Hindlimb muscle (tissue), 1 donor: ENCODE measurements around the gene DOK6. TPM values are rescaled to one million over a fixed set of nuclear protein-coding genes. Genes with fewer than 3 reads are reported as not detected.
"Not testable (repeated sequence)": the region's sequence is repeated elsewhere in the genome, so short reads cannot be mapped to it uniquely, and the experiment has no call there.

Experiments used
- DNase-seq: peaks from one replicate; pipeline ENCODE4 v3.0.0-alpha.2; 2013
- polyA plus RNA-seq: library from polyadenylated mRNA; unstranded; fragments of 120-200 nt; gene quantifications from one replicate; pipeline ENCODE4 v1.2.1, GENCODE V29; 2013; ENCODE audit not compliant: insufficient read length

Gene DOK6
- polyA plus RNA-seq, 1 donor = 2.9 TPM

DNA sequence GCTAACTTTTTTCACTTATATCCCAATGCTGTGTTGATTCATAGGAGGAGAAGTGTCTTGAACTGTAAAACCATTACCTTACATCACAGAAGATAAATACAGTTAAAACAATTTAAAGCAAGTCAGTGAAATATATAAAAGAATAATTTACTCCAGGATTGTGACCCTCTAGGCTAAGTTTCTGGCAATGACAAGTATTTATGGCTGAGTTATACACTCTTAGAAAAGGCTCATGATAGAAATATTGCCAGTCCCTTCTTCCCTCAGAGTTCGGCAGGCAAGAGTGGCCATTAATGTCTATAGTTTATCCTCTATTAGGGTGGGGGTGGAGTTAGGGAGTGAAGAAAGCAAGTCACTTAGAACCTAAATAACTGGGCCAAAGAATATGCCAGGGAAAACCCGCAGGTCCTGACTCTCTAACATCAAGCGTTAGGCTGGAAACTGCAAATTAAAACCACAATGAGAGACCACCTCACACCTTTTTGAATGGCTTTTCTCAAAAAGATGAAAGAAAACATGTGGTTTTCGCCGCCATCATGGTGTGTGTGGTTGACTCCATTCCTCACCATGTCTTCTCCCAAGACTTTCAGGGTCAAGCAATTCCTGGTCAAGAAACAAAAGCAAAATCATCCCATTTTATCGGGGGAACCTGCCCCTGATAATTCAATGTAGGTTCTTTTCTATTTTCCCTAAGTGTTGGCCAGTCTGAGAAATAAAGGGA is 477.7 kb downstream of the DOK6 start:
- no peak for DNase-seq

GRCh38 chr18:69879051-69879450 is 478.4 kb downstream of the DOK6 start:
- DNase-seq = not testable (repeated sequence)

- no peak for DNase-seq
Observed at GRCh38 chr18:69880083-69880482, 479.4 kb downstream of the DOK6 start.

DNA sequence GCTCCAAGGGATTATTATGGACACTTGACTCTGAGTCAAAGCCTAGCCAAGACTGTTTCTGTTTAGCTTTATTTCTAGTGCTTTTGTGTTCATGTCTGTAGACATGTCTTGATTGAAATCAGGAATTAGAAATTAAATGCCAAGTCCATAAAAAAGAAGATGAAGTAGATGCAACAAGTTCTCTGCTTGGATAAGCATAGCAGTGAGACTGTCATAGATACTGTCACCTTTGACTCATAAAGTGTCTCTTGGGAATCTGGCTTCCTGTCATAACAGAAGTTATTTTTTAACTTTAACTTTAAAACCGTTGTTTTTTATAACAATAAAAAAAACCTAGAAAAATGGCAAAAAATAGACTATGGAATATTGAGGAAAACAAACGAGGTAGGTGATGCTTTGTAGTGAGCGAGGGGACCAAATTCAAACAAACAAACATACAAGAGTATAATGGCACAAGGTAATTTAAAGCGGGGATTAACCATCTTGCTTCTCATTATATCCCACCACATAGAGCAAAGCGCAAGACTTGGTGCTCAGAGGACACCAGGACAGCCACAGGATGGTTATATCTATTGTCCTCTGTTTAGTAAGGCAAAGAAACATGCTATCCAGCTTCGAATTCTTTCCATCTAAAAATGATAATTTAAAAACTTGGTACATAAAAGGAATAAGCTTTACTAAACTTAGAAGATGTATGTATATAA is 482.4 kb downstream of the DOK6 start:
- no peak for DNase-seq

DNA sequence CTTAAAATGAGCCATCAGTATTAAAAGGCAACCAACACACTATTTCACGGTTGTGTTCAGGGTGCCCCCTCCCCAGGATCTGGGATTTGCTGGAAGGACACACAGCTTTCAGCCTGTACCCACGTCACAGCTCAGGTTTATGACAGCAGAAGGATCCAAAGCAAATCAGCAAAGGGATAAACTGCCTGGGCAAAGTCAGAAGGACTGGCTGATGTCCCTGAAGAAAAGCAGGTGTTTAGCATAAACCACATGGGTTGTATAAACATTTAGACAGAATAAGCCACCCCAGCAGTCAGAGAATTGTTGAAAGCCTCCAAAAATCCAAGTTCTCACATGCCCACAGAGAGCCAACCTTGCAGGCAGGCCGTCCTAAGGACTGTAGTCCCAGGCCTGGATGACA is 483.1 kb downstream of the DOK6 start:
- no peak for DNase-seq

- DNase-seq = no peak
Observed at GRCh38 chr18:69885355-69885754, 484.7 kb downstream of the DOK6 start.

- no peak for DNase-seq
Observed at GRCh38 chr18:69885841-69886531, 485.3 kb downstream of the DOK6 start.

- no peak for DNase-seq
Observed at GRCh38 chr18:69887256-69887655, 486.6 kb downstream of the DOK6 start.

DNA sequence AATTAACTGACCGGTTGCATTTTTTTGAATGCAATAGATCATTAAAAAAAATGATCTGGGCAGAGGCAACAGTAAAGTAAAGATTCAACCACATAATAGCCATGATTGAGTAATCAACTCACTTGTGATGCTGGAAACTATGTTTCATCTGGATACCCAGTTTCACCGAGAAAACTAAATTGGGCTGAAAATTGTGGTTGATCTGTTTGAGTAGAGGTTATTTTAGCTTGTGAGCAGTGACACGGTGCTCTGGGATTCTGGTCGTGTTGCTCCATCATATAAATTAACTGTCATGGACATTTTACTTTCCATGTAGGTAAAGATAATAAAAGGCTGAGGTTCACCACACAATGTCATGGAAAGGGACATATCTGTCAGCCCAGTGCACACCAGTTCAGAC is 488.3 kb downstream of the DOK6 start:
- DNase-seq = no peak

- DNase-seq = no peak
Observed at GRCh38 chr18:69890558-69890957, 489.9 kb downstream of the DOK6 start.

DNA sequence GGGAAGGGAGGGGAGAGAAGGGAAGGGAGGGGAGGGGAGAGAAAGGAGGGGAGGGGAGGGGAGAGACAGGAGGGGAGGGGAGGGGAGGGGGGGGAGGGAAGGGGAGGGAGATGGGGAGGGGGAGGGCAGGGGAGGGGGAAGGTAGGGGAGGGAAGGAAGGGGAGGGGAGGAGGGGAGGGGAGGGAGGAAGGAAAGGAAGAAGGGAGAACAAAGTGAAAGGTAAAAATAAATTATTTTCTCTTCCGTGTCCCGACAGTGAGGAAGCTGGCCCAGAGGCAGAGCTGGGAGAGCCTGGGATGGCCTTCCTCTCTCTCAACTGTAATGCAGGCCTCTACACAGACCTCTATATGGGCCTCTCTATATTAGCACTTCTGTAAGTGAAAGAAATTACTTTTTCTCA is 493.8 kb downstream of the DOK6 start:
- DNase-seq = no peak

DNA sequence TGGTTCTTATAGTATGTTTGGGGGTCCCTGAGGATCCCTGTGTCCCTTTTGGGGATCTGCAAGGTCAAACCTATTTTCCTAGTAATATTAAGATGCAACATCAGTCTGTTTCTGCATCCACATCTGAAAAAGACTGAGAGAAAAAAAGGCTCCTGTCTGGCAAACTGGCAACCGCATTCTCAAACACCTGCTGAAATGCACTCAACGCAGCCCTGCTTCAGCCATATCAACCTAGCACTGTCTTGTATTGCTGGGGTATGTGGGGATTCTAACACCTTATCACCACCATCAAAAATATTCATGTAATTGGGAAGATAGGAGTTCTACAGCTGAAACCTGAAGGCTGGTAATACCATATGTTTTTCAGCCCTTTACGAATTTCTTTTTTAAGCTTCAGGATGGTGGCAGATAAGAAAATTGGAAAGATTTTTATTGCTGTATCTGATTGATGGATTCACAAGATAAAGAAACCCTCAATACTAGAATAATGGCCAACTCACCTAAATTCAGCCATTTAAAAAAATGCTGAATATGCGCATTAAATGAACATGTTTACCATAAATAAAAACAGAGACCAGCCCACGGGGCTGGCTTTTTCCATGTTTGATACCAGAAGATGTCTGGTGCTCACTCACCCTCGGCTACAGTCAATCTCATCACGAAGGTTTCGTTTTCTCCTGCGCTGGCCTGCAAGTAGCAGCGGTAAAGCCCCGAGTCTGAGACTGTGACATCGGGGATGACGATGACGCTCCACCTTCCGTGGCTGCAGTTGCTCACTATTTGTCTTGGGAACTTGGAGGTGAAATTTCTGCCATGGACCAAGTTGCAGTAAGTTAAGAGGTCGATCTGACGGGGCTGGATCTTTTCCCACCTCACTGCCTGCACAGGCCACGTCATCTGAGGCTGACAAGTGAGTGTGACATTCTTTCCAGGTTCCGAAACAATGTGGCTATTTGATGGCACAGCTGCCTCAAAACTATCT is 494.7 kb downstream of the DOK6 start:
- DNase-seq = no peak

DNA sequence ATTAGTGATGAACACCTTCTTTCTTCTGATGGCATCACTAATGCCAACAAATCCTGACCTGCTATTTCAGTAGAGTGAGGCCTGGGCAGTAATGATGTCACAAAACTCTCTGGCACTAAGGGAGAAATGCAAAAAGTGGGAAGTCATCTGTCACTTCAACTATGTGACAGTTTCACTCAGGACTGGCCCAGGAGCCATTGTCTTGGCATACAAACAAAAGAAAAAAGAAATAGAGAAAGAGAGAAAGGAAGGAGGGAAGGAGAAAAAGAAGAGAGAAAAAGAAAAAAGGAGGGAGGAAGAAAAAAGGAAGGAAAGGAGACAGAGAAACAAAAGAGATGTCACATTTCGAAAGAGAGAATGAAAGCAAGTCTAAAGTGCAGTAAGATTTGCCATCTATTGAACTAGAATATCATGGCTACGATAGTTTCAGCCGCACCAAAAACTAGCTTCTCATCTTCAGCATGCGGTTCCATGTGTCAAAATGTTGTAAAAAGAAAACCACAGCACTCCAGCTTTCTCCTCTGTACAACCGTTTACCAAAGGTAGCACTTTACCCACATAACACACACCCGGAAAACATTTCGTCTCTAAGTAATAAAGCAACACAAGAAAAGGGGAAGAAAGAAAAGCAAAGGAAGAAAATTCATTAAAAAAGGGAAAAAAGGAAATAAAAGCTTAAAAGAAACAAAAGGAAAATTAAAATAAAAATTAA is 496.9 kb downstream of the DOK6 start:
- DNase-seq = no peak

- no peak for DNase-seq
Observed at GRCh38 chr18:69898241-69898861, 497.7 kb downstream of the DOK6 start.
